RCC 7860 (cell line): Measurements from ENCODE around the gene ANP32A.
"Not testable (repeated sequence)": the region's sequence is repeated elsewhere in the genome, so short reads cannot be mapped to it uniquely, and the experiment has no call there.

ENCODE experiments used
- DNase-seq: peaks from one replicate; pipeline ENCODE4 v3.0.0-alpha.2; 2015; ENCODE audit warnings: low spot score
- FAIRE-seq: peaks from 2 replicates; lab custom pipeline; 2012; peaks lifted over from hg19 to GRCh38; lab: Jason Lieb, UNC

Gene ANP32A

DNA sequence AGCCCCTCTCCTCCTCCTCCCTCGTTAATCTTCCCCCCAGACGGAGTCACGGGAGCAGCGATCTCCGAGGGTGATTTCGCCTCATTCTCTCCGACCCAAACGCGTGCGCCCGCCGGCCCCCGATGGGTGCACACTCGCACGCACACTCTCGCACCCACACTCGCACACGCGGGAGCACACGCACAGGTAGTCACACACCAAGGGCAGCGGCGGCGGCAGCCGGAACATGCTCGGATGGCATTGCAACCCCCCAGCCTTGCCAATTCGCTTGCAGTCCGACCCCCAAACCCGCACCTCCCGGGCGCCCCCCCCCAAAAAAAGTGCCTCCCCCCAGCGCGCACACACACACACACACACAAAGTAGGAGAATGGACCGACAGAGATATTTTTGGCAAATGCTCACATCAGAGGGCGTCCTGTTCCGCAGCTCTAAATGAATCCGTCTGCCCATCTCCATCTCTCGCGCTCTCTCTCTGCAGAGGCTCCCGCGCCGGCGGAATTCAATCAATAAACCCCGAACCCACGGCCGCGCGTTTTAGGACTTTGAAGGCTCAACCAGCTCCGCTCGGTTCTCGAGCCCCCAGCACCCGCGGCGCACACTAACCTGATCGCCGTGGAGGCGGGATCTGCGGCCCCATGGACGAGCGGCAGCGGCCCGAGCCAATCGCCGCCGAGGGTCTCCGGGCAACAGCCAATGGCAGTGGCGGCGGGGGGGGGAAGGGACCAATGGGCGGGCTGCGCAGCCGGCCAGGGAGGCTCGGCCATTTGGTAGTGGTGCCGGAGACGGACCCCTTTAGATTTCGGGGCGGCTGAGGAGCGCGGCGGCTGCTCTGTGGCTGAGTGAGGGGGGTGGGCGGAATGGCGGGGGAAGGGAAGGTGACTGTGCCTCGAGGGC is at the start of gene ANP32A:
Gene ANP32A (minus strand): TSS at position 601 of the 895 bp plus-strand sequence. CDS start 144 bp downstream, at position 457.
- FAIRE-seq: no peak

GRCh38 chr15:68868296-68868695 is 47.6 kb upstream of the ANP32A start:
- FAIRE-seq (no peak), DNase-seq (no peak)

More for the DNA sequence above, at the start of gene ANP32A:
- DNase-seq: peak; percentile 76

- no peak for DNase-seq
- peak; percentile 22 for FAIRE-seq
Measured at GRCh38 chr15:68862415-68862814, 41.7 kb upstream of the ANP32A start.

GRCh38 chr15:68858666-68859065 is 38.0 kb upstream of the ANP32A start:
- not testable (repeated sequence) for FAIRE-seq

DNA sequence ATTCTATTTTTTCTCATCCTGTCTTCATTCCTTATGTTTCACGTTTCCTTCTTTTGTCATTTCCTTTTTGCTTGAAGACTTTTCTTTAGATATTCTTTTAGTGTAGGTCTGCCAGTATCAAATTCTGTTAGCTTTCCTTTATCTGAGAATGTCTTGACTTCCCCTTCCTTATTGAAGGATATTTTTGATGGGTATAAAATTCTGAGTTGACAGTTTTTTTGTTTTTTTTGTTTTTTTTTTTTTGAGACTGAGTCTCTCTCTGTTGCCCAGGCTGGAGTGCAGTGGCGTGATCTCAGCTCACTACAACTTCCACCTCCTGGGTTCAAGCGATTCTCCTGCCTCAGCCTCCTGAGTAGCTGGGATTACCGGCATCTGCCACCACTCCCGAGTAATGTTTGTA is 36.7 kb upstream of the ANP32A start:
- FAIRE-seq, DNase-seq: not testable (repeated sequence)

More at GRCh38 chr15:68858666-68859065, 38.0 kb upstream of the ANP32A start:
- DNase-seq: not testable (repeated sequence)

DNA sequence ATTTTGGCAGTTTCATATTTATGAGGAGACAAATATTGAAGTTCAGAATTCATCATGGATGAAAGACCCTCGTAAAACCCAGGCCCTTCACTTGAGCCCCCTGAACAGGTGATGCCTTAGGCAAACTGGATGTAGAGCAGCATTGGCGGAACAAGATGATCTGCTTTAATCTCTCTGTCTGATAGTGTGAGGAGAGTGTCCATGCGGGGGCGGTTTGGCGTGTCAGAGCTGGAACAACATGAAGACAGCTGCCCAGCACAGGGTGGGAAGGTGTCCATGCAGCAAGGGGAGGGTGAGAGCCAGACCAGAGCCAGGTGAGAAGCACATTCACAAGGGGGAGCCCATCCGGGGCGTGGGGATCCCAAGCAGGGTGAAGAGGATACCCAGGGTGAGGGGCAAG is 31.8 kb upstream of the ANP32A start:
- DNase-seq (no peak), FAIRE-seq (no peak)

DNA sequence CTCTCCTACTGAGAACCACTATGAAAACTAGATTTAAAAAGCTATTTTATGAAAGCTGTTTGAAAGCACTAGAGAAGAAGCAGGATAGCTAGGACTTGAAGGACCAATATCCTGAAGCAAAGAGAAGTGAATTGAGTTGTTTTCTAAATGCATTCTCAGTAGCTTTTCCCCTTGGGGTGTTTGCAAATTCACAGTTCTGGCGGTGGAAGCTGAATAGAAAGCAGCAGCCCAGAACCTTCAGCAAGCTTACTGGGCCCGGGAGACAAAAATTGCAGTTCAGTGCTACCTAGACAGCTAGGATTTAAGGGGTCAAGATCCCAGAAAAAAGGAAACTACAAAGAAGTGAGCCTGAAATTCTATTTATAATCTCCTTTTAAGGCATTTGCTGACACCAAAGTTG is 31.3 kb upstream of the ANP32A start:
- DNase-seq (no peak), FAIRE-seq (no peak)

GRCh38 chr15:68849497-68849896 is 28.8 kb upstream of the ANP32A start:
- DNase-seq: no peak
- no peak for FAIRE-seq

- DNase-seq: no peak
- no peak for FAIRE-seq
Measured at GRCh38 chr15:68846851-68847439, 26.2 kb upstream of the ANP32A start.

DNA sequence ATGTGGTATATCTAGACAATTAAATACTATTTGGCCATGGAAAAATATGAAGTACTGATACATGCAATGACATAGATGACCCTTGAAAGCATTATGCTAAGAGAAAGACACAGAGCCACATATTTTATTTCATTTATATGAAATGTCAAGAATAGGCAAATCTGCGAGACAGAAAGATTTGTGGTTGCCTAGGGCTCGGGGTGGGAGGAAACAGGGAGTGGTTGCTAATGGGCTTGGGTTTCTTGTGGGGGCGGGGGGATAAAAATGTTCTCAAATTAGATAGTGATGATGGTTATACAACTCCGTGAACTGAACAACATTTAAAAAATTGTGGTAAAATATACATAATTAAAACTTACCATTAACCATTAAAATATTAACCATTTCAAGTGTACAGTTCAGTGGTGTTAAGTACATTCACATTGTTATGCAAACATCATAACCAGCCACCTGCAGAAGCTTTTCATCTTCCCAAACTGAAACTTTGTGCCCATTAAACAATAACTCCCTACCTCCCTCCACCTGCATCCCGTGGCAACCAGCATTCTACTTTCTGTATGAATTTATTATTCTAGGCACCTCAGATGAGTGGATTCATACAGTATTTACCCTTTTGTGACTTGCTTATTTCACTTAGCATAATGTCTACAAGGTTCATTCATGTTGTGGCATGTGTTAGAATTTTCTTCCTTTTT is 24.3 kb upstream of the ANP32A start:
- DNase-seq (no peak), FAIRE-seq (no peak)

DNA sequence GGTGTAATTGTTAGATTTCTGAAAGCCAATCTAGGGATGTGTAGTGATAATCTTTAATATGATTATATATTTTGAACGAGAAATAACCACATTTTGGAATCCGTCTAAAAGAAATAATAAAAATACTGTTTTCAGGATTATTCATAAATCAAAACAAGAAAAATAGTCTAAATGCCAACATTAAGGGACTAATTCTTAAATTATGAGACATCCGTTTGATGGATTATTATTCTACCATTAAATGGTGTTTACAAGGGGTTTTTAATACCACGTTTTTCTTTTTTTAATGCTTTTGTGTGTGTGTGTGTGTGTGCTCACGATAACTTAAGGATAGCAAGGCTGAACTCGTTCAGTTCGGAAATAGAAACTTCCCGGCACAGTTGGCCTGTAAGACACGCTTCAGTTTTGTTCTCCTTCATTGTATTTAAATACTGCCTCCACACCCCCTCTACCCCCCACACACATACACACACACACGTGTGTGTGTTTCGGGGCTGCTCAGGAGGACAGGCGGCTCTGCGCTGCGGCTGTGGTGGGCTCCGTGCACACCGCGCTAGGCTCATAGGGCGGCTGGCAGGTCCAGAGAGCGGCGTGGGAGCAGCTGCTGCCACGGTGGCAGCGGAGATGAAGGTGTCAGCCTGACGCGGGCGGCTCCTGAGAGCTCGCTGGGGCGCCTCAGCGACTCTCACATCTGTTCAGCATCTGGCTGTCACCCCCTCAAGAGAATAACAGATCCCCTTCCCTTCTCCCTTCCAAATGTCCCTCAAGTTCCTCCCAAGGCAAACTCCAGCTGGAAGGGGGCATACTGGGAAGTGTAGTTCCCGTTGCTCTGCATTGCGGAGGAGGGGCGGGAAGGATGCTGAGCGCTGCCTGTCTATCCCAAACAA is 23.0 kb upstream of the ANP32A start:
- DNase-seq (no peak), FAIRE-seq (no peak)

DNA sequence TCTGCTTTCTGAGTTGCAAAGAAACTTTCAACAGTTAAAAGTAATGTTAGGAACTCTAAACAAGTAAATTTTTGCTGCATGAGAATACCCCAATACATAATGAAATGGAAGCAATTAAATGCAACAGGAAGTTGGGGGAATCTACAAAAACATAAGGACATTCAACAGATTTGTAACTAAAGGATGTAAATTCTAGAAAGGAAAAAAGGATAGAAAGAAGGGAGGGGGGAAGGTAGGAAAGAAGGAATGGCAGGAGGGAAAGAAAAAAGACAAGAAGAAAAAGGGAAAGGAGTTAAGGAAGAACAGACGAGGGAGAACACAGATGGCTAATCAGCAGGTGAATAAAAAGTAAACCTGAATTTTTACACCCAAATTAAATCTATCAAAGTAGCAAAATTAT is 22.3 kb upstream of the ANP32A start:
- DNase-seq (no peak), FAIRE-seq (no peak)

DNA sequence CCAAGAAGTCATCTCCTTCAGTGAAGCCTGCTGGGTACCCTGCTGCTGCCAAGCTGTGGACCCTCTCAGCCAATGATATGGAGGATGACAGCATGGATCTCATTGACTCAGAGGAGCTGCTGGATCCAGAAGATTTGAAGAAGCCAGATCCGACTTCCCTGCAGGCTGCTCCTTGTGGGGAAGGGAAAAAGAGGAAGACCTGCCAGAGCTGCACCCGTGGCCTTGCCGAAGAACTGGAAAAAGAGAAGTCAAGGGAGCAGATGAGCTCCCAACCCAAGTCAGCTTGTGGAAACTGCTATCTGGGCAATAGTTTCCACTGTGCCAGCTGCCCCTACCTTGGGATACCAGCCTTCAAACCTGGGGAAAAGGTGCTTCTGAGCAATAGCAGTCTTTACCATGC is 13.7 kb upstream of the ANP32A start:
- DNase-seq: no peak
- FAIRE-seq: no peak

DNA sequence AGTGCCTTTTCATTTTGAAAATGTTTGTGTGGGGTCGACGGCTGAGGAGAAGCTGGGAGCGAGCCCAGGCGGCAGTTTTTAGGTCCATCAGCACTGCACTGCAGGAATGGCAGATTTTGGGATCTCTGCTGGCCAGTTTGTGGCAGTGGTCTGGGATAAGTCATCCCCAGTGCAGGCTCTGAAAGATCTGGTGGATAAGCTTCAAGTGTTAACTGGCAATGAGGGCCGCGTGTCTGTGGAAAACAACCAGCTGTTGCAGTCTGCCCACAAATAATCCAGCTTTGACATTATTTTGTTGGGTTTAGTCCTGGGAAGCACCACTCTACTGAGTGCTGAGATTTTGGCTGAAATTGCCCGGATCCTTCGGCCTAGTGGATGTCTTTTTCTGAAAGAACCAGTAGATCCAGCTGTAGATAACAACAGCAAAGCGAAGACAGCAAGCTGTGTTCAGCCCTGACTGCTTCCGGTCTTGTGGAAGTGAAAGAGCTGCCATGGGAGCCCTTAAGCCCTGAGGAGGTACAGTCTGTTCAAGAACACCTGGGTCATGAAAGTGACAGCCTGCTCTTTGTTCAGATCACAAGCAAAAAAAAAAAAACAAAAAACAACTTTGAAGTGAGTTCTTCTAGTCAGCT is 13.1 kb upstream of the ANP32A start:
- DNase-seq: no peak
- no peak for FAIRE-seq

- FAIRE-seq: no peak
- DNase-seq: no peak
Measured at GRCh38 chr15:68830141-68830785, 9.6 kb upstream of the ANP32A start.

DNA sequence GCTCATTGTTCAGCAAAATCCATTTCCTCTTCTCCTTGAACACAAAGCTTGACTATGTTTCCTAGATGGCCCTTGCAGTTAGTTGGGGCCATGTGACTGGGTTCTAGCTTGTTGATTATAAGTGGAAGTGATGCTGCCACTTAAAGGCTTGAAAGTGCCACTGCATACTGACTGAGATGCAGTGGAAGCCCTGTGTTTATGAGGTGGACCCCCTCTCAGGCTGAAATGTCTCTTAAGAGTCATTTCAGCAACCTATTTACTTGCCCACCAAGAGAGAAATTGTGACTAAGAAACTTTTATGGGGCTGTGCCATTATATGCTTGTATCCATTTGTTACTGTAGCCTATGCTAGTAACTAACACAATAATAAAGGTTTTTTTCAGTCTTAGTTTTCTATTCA is 8.4 kb upstream of the ANP32A start:
- no peak for DNase-seq
- FAIRE-seq: no peak

- FAIRE-seq (no peak), DNase-seq (no peak)
Measured at GRCh38 chr15:68823561-68823960, 2.9 kb upstream of the ANP32A start.

DNA sequence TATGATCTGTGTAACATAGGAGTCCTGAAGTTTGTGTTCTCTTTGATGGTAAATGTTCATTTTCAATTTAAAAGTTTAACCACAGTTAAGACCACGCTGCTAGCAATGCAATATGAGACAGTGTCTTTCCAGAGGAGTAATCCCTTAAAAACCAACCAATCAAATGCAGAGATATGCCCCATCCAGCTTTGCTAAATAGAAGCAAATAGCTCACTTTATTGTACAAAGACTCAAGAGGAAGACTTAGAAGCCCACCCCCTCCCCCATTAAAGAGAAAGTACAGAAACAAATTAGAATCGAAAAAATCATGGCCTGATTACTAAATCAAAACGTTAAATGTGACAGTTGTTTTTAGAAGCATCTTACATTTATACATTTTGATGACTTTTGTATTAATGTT is 2.1 kb upstream of the ANP32A start:
- no peak for DNase-seq
- FAIRE-seq: no peak

DNA sequence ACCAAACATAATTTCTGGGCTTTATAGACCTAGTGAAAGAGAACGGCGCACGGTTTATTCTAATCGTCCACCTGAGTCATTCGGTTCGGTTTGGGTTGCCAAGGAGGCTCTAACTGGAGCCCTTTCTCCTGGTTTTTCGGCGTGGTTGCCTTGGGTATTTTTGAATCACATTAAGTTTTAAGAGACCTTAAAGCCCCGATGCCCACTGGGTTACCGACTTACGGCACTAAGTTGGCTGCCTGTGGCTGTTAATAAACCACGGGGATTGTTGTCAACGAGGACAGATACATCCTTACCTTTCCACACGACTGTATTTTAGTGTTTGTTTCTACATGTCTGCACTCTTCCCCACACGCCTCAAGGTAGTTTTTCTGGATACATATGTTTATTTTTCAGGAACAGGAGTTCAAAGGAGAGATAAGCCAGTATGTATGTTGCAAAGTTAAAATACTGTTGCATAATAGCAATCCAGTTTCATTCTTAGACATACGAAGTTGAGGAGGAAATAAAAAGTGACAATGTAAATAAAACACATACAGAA is 1.2 kb upstream of the ANP32A start:
- DNase-seq (no peak), FAIRE-seq (no peak)
